Hippocampal formation (tissue), 2 donors: ENCODE measurements around the gene TAS2R40.
"Not testable (repeated sequence)": the region's sequence is repeated elsewhere in the genome, so short reads cannot be mapped to it uniquely, and the experiment has no call there.

ENCODE experiments used
- DNase-seq, 2 donors: peaks; one replicate each; lab custom pipeline; 2025; lab: John Stamatoyannopoulos, UW

TAS2R40 gene

DNA sequence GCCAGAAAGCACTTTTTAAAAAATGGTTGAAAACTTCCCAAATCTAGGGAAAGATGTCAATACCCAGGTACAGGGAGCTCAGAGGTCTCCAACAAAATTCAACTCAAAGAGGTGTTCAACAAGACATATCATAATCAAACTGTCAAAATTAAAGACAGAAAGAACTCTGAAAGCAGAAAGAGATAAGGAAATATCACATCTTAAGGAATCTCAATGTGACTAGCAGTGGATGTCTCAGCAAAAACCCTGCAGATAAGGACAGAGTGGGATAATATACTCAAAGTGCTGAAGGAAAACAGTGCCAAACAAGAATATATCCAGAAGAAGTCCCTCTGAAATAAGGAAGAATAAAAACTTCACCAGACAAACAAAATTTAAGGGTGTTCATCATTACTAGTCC, 28.4 kb downstream of the TAS2R40 start:
- DNase-seq: no peak

DNA sequence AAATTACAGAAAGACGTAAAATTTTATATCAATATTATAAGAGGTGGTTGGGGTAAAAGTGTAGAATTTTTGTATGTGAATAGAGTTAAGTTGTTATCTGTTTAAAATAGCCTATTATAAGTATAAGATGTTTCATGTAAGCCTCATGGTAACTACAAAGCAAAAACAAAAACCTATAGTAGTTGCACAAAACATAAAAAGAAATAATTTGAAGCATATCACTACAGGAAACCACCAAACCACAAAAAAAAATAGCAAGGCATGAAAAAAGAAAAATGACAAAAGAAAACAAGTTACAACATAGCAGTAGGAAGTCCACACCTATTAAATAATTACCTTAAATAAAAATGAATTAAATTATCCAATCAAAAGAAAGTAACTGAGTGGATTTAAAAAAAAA, 29.0 kb downstream of the TAS2R40 start:
- no peak for DNase-seq

DNA sequence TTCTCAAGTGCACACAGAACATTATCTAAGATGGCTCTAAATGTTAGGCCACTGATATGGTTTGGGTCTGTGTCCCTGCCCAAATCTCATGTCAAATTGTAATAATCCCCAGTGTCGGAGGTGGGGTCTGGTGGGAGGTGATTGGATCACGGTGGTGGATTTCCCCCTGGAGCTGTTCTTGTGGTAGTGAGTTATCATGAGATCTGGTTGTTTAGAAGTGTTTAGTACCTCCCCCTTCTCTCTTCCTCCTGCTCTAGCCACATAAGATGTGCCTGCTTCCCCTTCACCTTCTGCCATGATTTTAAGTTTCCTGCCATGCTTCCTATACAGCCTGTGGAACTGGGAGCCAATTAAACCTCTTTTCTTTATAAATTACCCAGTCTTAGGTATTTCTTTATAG, 30.2 kb downstream of the TAS2R40 start:
- no peak for DNase-seq

DNA sequence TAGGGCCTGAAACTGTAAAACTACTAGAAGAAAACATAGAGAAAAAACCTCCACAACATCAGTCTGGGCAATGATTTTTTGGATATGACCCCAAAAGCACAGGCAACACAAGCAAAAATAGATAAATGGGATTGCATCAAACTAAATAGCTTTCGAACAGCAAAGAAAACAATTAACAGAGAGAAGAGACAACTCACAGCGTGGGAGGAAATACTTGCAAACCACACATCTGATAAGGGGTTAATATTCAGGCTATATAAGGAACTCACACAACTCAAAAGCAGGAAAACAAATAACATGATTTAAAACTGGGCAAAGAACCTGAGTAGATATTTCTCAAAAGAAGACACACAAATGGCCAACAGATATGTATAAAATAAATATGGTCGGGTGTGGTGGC, 33.7 kb downstream of the TAS2R40 start:
- no peak for DNase-seq

DNA sequence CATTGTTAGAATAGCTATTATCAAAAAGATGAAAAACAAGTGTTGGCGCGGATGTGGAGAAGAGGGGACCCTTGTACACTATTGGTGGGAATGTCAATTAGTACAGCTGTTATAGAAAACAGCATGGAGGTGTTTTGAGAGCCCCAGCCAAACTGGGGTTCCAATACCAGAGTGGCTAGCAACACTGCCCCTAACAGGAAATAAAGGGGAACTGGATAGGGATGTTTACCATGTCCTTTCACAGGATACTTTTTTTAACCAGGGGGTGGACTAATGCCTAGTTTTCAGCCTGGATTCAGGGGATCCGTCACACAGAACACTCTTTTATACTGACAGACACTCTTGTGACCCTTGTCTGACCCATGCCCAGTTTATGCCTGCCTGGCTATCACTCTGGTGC, 34.5 kb downstream of the TAS2R40 start:
- no peak for DNase-seq

DNA sequence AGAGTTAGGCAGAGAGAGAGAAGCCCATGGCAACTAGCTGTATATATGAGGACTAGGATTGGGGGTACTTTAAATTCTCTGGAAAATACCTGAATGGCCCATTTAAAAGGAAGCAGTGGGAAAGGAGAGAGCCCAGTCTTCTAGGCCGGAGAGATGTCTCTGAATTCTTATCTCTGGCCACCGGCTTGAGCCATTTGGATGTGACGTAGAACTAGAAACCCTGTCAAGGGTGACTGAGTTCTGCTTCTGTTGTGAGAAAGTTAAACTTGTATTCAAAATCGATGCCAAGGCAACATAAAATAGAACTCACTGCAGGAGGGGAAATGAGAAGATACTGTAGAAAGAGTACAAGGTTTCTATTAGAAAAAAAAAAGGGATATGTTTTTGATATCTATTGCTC, 35.1 kb downstream of the TAS2R40 start:
- DNase-seq: no peak

DNA sequence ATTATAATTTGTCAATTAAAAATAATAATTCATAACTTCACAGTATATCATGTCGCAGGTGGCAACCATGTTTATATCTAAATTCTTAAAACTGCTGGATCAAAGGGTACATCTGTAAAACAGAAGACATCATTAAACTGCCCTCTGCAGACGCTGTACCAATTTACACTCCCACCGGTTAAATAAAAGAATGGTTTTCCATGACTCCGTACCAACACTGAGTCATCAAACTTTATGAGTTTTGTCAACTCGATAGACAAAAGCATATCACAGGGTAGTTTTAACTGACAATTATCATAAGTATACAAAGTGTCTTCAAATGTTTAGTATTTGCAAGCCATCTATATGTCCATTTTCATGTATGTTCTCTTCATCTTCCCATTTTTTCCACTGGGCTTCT, 35.7 kb downstream of the TAS2R40 start:
- no peak for DNase-seq

DNA sequence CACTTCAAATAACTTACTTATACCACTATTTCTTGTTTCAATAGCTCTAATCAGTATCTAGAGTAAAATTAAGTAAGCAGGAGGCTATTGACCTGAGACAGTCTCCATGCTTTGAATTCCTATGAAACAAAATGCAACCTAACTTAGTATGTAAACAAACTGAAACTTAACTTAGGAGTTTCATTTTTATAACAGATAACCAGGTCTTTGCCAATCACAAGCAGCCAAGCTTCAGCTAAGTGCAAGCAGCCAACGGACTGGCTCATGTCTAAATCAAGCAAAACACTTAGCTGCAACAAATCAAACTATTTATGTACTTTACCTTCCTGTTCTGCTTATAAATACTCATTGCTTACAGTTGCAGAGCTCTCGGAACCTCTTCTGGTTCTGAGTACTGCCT, 37.0 kb downstream of the TAS2R40 start:
- no peak for DNase-seq

DNA sequence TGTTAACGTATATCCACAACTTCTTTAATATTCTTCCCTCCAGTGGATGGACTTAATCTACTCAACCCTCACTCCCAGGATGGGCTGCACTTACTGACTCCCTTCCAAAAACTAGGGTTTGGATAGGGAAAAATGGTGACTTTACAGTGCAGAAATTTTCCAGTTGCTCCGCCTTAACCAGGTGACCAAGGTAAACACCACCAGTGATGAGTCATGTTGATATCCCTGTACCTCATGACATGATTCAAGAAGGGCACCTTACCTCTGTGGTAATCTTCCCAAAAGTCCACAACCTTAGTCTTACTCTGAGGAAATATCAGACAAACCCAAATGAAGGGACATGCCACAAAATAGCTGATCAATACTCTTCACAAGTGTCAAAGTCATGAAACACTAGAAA, 37.9 kb downstream of the TAS2R40 start:
- DNase-seq: no peak

DNA sequence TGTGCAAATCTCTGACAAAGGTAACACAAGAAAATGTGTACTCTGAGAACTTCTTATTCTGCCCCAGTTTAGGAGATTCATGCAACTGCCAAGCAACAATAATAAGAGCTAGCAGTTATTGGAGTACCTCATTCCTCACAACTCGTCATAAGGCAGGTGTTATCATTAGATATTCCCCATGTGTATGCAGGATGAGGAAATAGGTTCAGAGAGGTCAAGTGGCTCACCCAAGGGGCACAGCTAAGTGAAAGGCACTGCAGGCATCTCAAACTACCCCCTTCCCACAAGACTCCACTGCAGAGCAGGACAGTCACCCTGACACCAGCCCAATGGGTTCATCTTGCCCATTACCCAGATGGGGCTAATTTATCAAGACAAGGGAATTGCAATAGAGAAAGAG, 40.1 kb downstream of the TAS2R40 start:
- DNase-seq: no peak

DNA sequence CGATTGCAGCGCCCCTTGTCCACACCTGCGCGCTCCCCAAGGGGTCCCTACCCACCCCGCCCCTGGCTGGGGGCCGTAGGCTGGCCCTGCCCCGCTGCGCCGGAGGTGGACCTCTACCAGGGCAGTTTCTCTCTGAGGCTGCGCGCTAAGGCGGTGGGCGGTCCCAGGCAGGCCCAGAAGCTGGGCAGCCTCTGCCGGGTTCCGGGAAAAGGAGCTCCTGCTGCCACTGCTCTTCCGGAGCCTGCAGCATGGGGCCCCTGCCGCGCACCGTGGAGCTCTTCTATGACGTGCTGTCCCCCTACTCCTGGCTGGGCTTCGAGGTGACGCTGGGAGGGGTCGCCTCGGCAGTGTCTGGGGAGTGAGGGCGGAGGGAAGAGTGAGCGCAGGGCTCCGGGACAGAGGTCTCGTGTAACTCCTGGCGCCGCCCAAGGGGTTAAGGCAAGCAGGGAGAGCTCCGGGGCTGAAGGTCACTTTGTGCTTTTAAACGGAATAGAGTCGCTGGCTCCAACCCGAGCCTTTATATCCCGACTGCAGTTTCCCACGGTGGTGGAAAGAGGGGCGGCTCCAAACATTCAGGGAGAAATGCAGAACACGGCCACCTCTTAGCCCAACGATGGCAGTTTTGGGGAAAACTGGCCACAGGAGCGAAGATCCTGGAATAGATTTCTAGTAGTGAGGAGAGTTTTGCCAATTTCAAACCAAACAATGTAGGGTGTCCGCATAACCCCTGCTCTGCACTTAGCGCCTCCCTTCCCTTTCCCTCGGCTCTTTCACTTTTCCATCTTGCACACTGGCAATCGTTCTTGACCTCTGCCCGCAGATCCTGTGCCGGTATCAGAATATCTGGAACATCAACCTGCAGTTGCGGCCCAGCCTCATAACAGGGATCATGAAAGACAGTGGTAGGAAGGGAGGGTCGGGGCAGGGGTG, 41.7 kb downstream of the TAS2R40 start, which contains the start of gene GSTK1:
GSTK1 (plus strand) TSS at position 176 of the 930 bp plus-strand sequence; CDS start at position 249, 73 bp downstream.
- peak; percentile 75 to 82 for DNase-seq

DNA sequence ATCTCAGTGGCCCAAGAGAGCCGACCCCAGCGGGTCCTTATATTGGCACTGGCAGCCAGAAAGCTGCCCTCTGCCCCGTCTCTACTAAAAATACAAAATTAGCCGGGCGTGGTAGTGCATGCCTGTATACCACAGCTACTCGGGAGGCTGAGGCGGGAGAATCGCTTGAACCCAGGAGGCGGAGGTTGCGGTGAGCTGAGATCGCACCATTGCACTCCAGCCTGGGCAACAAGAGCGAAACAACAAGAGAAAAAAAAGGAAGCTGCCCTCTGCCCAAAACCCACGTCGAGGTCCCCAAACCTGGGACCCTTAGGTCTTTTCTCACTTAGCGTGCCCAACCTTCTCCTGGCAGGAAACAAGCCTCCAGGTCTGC, 42.3 kb downstream of the TAS2R40 start:
- not testable (repeated sequence) for DNase-seq

DNA sequence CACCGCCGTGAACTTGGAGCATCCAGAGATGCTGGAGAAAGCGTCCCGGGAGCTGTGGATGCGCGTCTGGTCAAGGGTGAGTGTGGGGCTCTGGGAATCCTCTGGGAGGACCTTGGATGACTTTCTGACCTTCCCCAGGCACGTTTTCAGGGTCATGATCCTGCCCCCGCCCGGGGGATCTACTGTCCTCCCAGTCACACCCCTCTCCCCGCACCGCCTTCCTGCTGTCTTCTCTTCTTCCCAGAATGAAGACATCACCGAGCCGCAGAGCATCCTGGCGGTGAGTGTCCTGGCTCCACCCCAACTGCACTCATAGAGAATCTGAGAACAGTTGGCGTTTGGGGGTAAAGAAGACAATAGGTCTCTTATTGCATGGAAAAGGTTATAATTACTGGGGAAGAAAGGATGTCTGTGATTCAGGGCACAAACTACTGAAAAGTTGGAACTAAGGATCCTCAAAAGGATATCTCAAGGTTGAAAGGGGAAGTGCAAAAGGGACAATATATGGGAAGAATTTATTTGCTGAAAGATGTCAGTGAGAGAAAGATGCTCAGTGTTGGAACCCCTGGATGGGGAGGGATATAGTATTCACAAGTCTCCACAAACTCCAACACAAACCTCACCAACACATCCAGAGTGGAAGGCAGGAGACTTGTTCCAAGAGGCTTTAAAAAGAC, 43.3 kb downstream of the TAS2R40 start:
- no peak for DNase-seq

DNA sequence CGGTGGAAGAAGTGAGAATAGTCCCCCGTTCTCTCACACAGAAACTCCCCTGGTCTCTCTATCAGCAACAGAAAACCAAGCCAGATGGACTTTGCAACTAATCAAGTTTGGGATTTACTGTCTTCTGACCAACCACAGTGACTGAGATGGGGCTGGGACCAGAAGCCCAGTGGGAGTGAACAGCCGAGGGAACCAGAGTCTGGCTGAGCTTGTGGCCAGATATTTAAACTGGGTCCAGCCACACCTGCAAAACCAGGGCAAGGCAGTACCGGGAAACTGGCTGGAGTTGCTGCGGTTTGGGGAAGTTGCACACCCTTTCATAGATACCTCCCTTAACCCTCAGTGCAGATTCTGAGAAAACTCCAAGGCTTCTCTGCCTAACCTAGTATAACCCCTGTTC, 47.4 kb downstream of the TAS2R40 start:
- no peak for DNase-seq

DNA sequence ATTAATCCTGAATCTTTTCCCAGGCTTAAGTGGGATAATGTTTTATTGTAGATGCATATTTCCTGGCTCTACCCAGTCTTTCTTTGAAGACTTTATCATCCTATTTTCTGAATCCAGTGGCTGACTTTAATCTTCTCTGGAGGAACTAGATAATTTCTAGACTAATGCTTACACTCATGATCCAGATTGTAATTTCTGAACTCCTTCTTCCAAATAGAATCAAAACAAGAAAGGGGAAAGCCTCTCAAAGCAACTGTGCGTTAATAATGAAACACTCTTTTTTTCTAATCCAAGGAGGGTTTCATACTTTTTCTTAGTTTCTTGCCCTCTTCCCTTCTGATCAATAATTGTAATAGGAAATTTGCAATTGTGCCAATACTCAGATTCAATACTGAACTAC, 49.4 kb downstream of the TAS2R40 start:
- DNase-seq: no peak
